HCT116 (cell line): ENCODE data around the gene CWC22. TPM values are rescaled to one million over a fixed set of nuclear protein-coding genes. Genes with fewer than 3 reads are reported as not detected.

Experiments used
- ATAC-seq: fragments of 200-7000 bp; cut with Tn5 transposase; 2 replicates; pipeline ENCODE4 v1.9.1; 2020; ENCODE audit warnings: mild to moderate bottlenecking, moderate library complexity
- BruUV-seq: library from RNA; stranded (reverse); fragments of 400-500 nt; replicated peaks from 2 replicates; lab custom pipeline; 2021; lab: Mats Ljungman, UMichigan
- CTCF ChIA-PET: fragments of 300-600 bp; sonication (Branson Sonifier 250); formaldehyde crosslinking; loops from one replicate; lab custom pipeline; 2021; ENCODE audit warnings: antibody characterized with exemption; lab: Charles Lee
- POLR2A ChIA-PET: fragments of 300-600, 350-600 bp; sonication (Branson Sonifier 250); formaldehyde crosslinking; loops from one replicate; lab custom pipeline; 2021; ENCODE audit warnings: antibody characterized with exemption; lab: Charles Lee
- RAD21 ChIA-PET, 2 experiments: fragments of 300-600 bp; sonication (Branson Sonifier 250); formaldehyde crosslinking; loops; one replicate each; lab custom pipeline; 2023; ENCODE audit warnings: low total read pairs in 2 of 2; ENCODE audit not compliant: uncharacterized antibody in 2 of 2, unreplicated experiment in 2 of 2, low non-redundant PET in 1 of 2; lab: Charles Lee
- DNase-seq: peaks from one replicate; pipeline ENCODE4 v3.0.0-alpha.2; 2010; ENCODE audit warnings: low read depth, low spot score
- H2AFZ ChIP-seq: fragments of 200-600 bp; shearing (Covaris generic), sonication (generic); 2 replicates; pipeline ENCODE4 v1.6.1; 2017; ENCODE audit warnings: low read depth, mixed run types, mixed read lengths, antibody characterized with exemption, low read length; ENCODE audit not compliant: poor library complexity, severe bottlenecking
- H3K27ac ChIP-seq: 2 replicates; pipeline ENCODE4 v1.5.1; 2012; ENCODE audit warnings: low read depth, low read length
- H3K27me3 ChIP-seq: fragments of 200-600 bp; sonication (generic); 2 replicates; pipeline ENCODE4 v1.6.1; 2016; ENCODE audit warnings: mixed run types, low read length, mixed read lengths; ENCODE audit not compliant: insufficient read depth
- H3K36me3 ChIP-seq, 2 experiments: fragments of 200-500 bp in 1 of 2; fragments of 200-600 bp in 1 of 2; sonication (Bioruptor generic) in 1 of 2; sonication (generic) in 1 of 2; 2 replicates each; pipeline versions ENCODE4 v1.5.1 to v1.6.1; 2014 to 2016; ENCODE audit warnings: low read length in 2 of 2, inconsistent platforms in 1 of 2, mixed read lengths in 1 of 2, mixed run types in 1 of 2; ENCODE audit not compliant: insufficient read depth in 2 of 2, control insufficient read depth in 1 of 2
- H3K4me1 ChIP-seq, 2 experiments: fragments of 200-600 bp in 1 of 2; sonication (generic) in 1 of 2; 2 replicates each; pipeline versions ENCODE4 v1.5.1 to v1.6.1; 2012 to 2017; ENCODE audit warnings: low read length in 2 of 2, inconsistent platforms in 1 of 2, mild to moderate bottlenecking in 1 of 2, mixed read lengths in 1 of 2, mixed run types in 1 of 2, moderate library complexity in 1 of 2; ENCODE audit not compliant: insufficient read depth in 2 of 2, control insufficient read depth in 1 of 2
- H3K4me2 ChIP-seq: fragments of 200-600 bp; sonication (generic); 2 replicates; pipeline ENCODE4 v1.6.1; 2017; ENCODE audit warnings: mixed run types, low read length, mixed read lengths
- H3K4me3 ChIP-seq, 2 experiments: fragments of 200-600 bp in 1 of 2; sonication (generic) in 1 of 2; replicated peaks in 1 of 2; 2 replicates each; pipeline ENCODE4 v1.5.1; 2011 to 2016; ENCODE audit warnings: low read length in 2 of 2, control low read depth in 1 of 2, low read depth in 1 of 2, mild to moderate bottlenecking in 1 of 2, mixed read lengths in 1 of 2, mixed run types in 1 of 2
- H3K79me2 ChIP-seq: fragments of 200-600 bp; sonication (generic); 2 replicates; pipeline ENCODE4 v1.6.1; 2017; ENCODE audit warnings: mild to moderate bottlenecking, mixed run types, low read length, moderate library complexity, mixed read lengths; ENCODE audit not compliant: insufficient read depth
- H3K9ac ChIP-seq: fragments of 200-600 bp; sonication (generic); 2 replicates; pipeline ENCODE4 v1.6.1; 2016; ENCODE audit warnings: low read length, mixed read lengths
- H3K9me2 ChIP-seq: fragments of 200-600 bp; sonication (generic), shearing (Covaris generic); 2 replicates; pipeline ENCODE4 v1.6.1; 2017; ENCODE audit warnings: mixed run types, mild to moderate bottlenecking, moderate library complexity; ENCODE audit not compliant: insufficient read depth
- H3K9me3 ChIP-seq, 2 experiments: fragments of 200-500 bp in 1 of 2; fragments of 200-600 bp in 1 of 2; sonication (Bioruptor generic) in 1 of 2; sonication (generic) in 1 of 2; 2 replicates each; pipeline ENCODE4 v1.6.1; 2014 to 2017; ENCODE audit warnings: low read length in 2 of 2, mixed read lengths in 2 of 2, inconsistent platforms in 1 of 2, low read depth in 1 of 2, mild to moderate bottlenecking in 1 of 2, mixed run types in 1 of 2, moderate library complexity in 1 of 2; ENCODE audit not compliant: control insufficient read depth in 1 of 2, insufficient read depth in 1 of 2
- H4K20me1 ChIP-seq: fragments of 200-600 bp; sonication (generic), shearing (Covaris generic); 2 replicates; pipeline ENCODE4 v1.6.1; 2017; ENCODE audit warnings: mixed run types, mild to moderate bottlenecking, moderate library complexity; ENCODE audit not compliant: insufficient read depth
- ATF3 ChIP-seq: IDR thresholded peaks from 2 replicates; pipeline ENCODE4 v1.6.1; 2012
- CBX3 ChIP-seq: IDR thresholded peaks from 2 replicates; pipeline ENCODE4 v1.6.1; 2012; ENCODE audit warnings: low read depth
- CEBPB ChIP-seq: IDR thresholded peaks from 2 replicates; pipeline ENCODE4 v1.6.1; 2012; ENCODE audit warnings: low read depth
- CTCF ChIP-seq, 3 experiments: fragments of 200-600 bp in 1 of 3; sonication (generic) in 1 of 3; IDR thresholded peaks in 2 of 3; conservative IDR thresholded peaks in 1 of 3; 2 replicates each; pipeline ENCODE4 v1.5.1; 2012 to 2017; ENCODE audit warnings: low read depth in 2 of 3, low read length in 2 of 3, antibody characterized with exemption in 1 of 3, borderline replicate concordance in 1 of 3, control low read depth in 1 of 3, mild to moderate bottlenecking in 1 of 3, mixed read lengths in 1 of 3, mixed run types in 1 of 3, moderate library complexity in 1 of 3; ENCODE audit not compliant: insufficient read depth in 1 of 3
- EGR1 ChIP-seq: IDR thresholded peaks from 2 replicates; pipeline ENCODE4 v1.6.1; 2012; ENCODE audit warnings: low read depth
- ELF1 ChIP-seq: IDR thresholded peaks from 2 replicates; pipeline ENCODE4 v1.6.1; 2012; ENCODE audit warnings: low read depth, borderline replicate concordance
- EZH2 ChIP-seq: fragments of 200-600 bp; sonication (generic); IDR thresholded peaks from 2 replicates; pipeline ENCODE4 v1.6.1; 2017; ENCODE audit warnings: antibody characterized with exemption, mixed run types
- FOSL1 ChIP-seq: IDR thresholded peaks from 2 replicates; pipeline ENCODE4 v1.6.1; 2012; ENCODE audit warnings: low read depth
- POLR2A ChIP-seq: IDR thresholded peaks from 2 replicates; pipeline ENCODE4 v1.7.0; 2011; ENCODE audit warnings: borderline replicate concordance; ENCODE audit not compliant: insufficient read depth, insufficient read length; ENCODE audit errors: extremely low read depth
- POLR2AphosphoS5 ChIP-seq: IDR thresholded peaks from 2 replicates; pipeline ENCODE4 v1.6.1; 2011; ENCODE audit warnings: mild to moderate bottlenecking, low read depth, low read length, moderate library complexity
- RAD21 ChIP-seq: IDR thresholded peaks from 2 replicates; pipeline ENCODE4 v1.6.1; 2012; ENCODE audit warnings: low read depth, mild to moderate bottlenecking
- REST ChIP-seq: IDR thresholded peaks from 2 replicates; pipeline ENCODE4 v1.6.1; 2012; ENCODE audit warnings: low read depth
- SIN3A ChIP-seq: IDR thresholded peaks from 2 replicates; pipeline ENCODE4 v1.6.1; 2012; ENCODE audit warnings: low read depth
- SRF ChIP-seq: IDR thresholded peaks from 2 replicates; pipeline ENCODE4 v1.6.1; 2012; ENCODE audit warnings: low read depth
- TCF7L2 ChIP-seq: IDR thresholded peaks from 2 replicates; pipeline ENCODE4 v1.7.0; 2011; ENCODE audit warnings: borderline replicate concordance, inconsistent platforms; ENCODE audit not compliant: insufficient read depth, insufficient read length; ENCODE audit errors: extremely low read depth
- YY1 ChIP-seq: IDR thresholded peaks from 2 replicates; pipeline ENCODE4 v1.6.1; 2011; ENCODE audit warnings: low read length, low read depth, moderate library complexity, mild to moderate bottlenecking; ENCODE audit not compliant: insufficient replicate concordance; ENCODE audit errors: extremely low read depth
- ZBTB33 ChIP-seq: IDR thresholded peaks from 2 replicates; pipeline ENCODE4 v1.6.1; 2011; ENCODE audit warnings: mild to moderate bottlenecking, low read length, moderate library complexity; ENCODE audit not compliant: insufficient replicate concordance; ENCODE audit errors: extremely low read depth
- ZNF274 ChIP-seq: fragments of 200-500 bp; sonication (Bioruptor generic); IDR thresholded peaks from 2 replicates; pipeline ENCODE4 v1.6.1; 2014; ENCODE audit warnings: mild to moderate bottlenecking, low read depth, low read length, inconsistent platforms
- intact Hi-C: fragments of 100-400 bp; cut with micrococcal nuclease; formaldehyde crosslinking; loops from 2 replicates; pipeline ENCODE4 v1.10.0; 2022
- total RNA-seq: library from RNA; stranded (reverse); gene quantifications from one replicate; pipeline ENCODE4 v1.2.1, GENCODE V29; 2021; ENCODE audit not compliant: unreplicated experiment

Gene CWC22
- total RNA-seq, 1 experiment from 2014 or later, result 24.7 TPM

- ChIA-PET RAD21 (no interaction called here), CTCF (no interaction called here), POLR2A (no interaction called here)
- no peaks in the 10 kb centered on the region for H3K9me3 ChIP-seq
- H3K36me3 ChIP-seq, result peaks cover 13 to 15% of the 10 kb centered on the region in 2 experiments; a peak in 3 of 4 replicates
- H3K4me1 ChIP-seq, result no peaks in the 10 kb centered on the region
- H3K4me3 ChIP-seq, result no peak overlapping the region
- no peak for ATAC-seq
- no peak for DNase-seq
- no peak overlapping the region for H3K4me2 ChIP-seq
- TF ChIP-seq TCF7L2 (no peak), SIN3A (no peak), CTCF (IDR thresholded peaks at IDR 0.05 in 2 of 3, conservative IDR thresholded peaks at IDR 0.05 in 1 of 3; ENCODE audit: borderline replicate concordance in 1 of 3, insufficient read depth in 1 of 3, low read depth in 2 of 3, low read length in 2 of 3) (no peak), YY1 (no peak), RAD21 (no peak), REST (no peak), CBX3 (no peak), POLR2AphosphoS5 (no peak), EGR1 (no peak), ZNF274 (no peak), ZBTB33 (no peak), FOSL1 (no peak), POLR2A (no peak), ATF3 (no peak), CEBPB (no peak), EZH2 (no peak), ELF1 (no peak), SRF (no peak)
- H3K9me2 ChIP-seq, result no peaks in the 10 kb centered on the region
- 0 out of 2 replicates have a peak, but pooled peaks cover 4% of the 10 kb centered on the region for H3K79me2 ChIP-seq
- intact Hi-C loops, result no loop called here
- no peak overlapping the region for H3K9ac ChIP-seq
- no peak overlapping the region for H3K27ac ChIP-seq
- BruUV-seq, result no TSS peak
- no peaks in the 10 kb centered on the region for H3K27me3 ChIP-seq
- no peaks in the 10 kb centered on the region for H4K20me1 ChIP-seq
- H2AFZ ChIP-seq, result no peak overlapping the region
These were observed 41.5 kb downstream of the CWC22 start for GRCh38 chr2:179965291-179966258.
